BLaER1 treated with 17β-estradiol and CSF1 and Interleukin-3, amounts not matched to agents 10 nM and 100 nM (cell line): ENCODE measurements around the gene MAPKAPK3.
A peak's percentile ranks its signal among the peaks of the same experiment; 100 is the strongest.

Experiments
- H3K27ac ChIP-seq, 11 experiments: shearing (Covaris generic); formaldehyde crosslinking; 2 replicates each; pipeline ENCODE4 v1.8.1; 2022
- H3K27me3 ChIP-seq, 11 experiments: shearing (Covaris generic); formaldehyde crosslinking; 2 replicates each; pipeline ENCODE4 v1.8.1; 2022
- H3K36me3 ChIP-seq, 11 experiments: shearing (Covaris generic); formaldehyde crosslinking; 2 replicates each; pipeline ENCODE4 v1.8.1; 2022
- H3K4me1 ChIP-seq, 10 experiments: shearing (Covaris generic); formaldehyde crosslinking; 2 replicates each; pipeline ENCODE4 v1.8.1; 2022
- H3K4me2 ChIP-seq, 11 experiments: shearing (Covaris generic); formaldehyde crosslinking; 2 replicates each; pipeline ENCODE4 v1.8.1; 2022
- H3K4me3 ChIP-seq, 10 experiments: shearing (Covaris generic); formaldehyde crosslinking; 2 replicates each; pipeline ENCODE4 v1.8.1; 2022
- H3K9ac ChIP-seq, 11 experiments: shearing (Covaris generic); formaldehyde crosslinking; 2 replicates each; pipeline ENCODE4 v1.8.1; 2022
- H3K9me3 ChIP-seq, 11 experiments: shearing (Covaris generic); formaldehyde crosslinking; replicated peaks in 1 of 11; 2 replicates each; pipeline ENCODE4 v1.8.1; 2022
- H4K20me1 ChIP-seq, 11 experiments: shearing (Covaris generic); formaldehyde crosslinking; 2 replicates each; pipeline ENCODE4 v1.8.1; 2022
- Cebpa-rat ChIP-seq, 11 experiments: shearing (Covaris generic); IDR thresholded peaks; 2 replicates each; pipeline ENCODE4 v1.8.1; 2022

MAPKAPK3 gene

GRCh38 chr3:50611464-50612233 is 5.3 kb upstream of the MAPKAPK3 start, which contains the start of gene CISH:
Gene CISH, minus strand, starts transcription at chr3:50611774. Its CDS starts 124 bp downstream, at chr3:50611650.
- Histone ChIP-seq H3K27me3 (peaks cover 0 to 13% (median 0%) of the 10 kb centered on the region in 11 experiments; a peak in 3 of 22 replicates), H4K20me1 (peaks cover 5 to 48% (median 45%) of the 10 kb centered on the region in 11 experiments; a peak in 21 of 22 replicates), H3K4me2 (peak within 1 kb of the TSS; percentile 97 to 100 (median 100)), H3K27ac (peak within 1 kb of the TSS; percentile 81 to 95 (median 92)), H3K9me3 (no peaks in the 10 kb centered on the region), H3K9ac (peak within 1 kb of the TSS; percentile 88 to 95 (median 93)), H3K36me3 (peaks cover 10 to 41% (median 39%) of the 10 kb centered on the region in 11 experiments; a peak in 21 of 22 replicates), H3K4me3 (peak within 1 kb of the TSS; percentile 63 to 98 (median 87)), H3K4me1 (peaks cover 56 to 79% (median 77%) of the 10 kb centered on the region in 10 experiments)
- TF ChIP-seq Cebpa-rat (IDR thresholded peaks at IDR 0.05), result no peak

GRCh38 chr3:50612234-50612882 is 4.6 kb upstream of the MAPKAPK3 start:
- Histone ChIP-seq H3K36me3 (peaks cover 3 to 34% (median 32%) of the 10 kb centered on the region in 11 experiments; a peak in 21 of 22 replicates), H3K27me3 (peaks cover 0 to 13% (median 0%) of the 10 kb centered on the region in 11 experiments; a peak in 3 of 22 replicates), H3K4me3 (peak overlapping the region; percentile 63 to 98 (median 87)), H3K9me3 (no peaks in the 10 kb centered on the region), H3K9ac (peak overlapping the region; percentile 79 to 95 (median 93)), H3K4me1 (peaks cover 49 to 72% (median 70%) of the 10 kb centered on the region in 10 experiments), H4K20me1 (peaks cover 5 to 41% (median 38%) of the 10 kb centered on the region in 11 experiments; a peak in 21 of 22 replicates), H3K4me2 (peak overlapping the region; percentile 92 to 100 (median 99)), H3K27ac (peak overlapping the region; percentile 31 to 95 (median 90); a peak in 20 of 22 replicates)
- TF ChIP-seq Cebpa-rat (IDR thresholded peaks at IDR 0.05), result no peak

DNA sequence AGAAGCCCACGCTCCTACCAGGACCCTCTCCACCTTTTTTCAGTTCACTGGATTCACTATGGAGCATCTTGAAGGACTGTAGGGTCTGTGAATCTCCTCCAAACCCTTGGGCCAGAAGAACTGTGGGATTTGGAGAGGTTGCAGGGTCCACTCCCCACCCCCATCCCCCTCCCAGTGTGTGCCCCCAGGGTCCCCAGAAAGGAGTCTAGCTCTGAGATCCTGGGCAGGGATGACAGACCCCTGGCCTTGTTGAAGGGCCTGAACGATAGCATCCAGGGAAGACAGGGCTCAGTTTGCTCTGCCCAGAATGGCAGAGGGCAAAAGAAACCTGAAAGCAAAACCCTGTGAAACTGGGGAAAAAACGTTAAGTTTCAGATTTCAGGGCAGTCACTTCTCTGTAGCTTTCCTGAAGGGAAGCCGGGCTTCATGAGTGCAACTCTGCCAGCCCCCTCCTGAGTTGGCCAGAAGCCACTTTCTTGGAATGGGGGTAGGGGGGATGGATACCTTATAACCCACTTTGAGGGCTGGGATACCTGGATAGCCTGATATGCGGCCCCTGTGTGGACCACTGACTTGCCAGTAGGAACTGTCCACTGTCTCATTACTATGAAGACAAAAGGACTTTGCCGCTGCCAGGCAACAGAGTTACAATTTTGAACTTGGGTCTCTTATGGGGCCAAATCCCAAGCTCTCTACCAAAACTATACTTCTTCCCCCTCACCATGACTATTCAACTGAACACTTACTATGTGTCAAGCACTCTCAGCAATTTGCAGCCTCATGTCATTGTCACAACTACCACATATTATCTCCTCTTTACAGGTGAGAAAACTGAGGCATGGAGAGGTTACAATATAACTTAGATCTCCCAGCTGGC is 3.7 kb upstream of the MAPKAPK3 start:
- H3K27me3 ChIP-seq, result peaks cover 0 to 13% (median 0%) of the 10 kb centered on the region in 11 experiments; a peak in 3 of 22 replicates
- peaks cover 53 to 71% (median 68%) of the 10 kb centered on the region in 10 experiments for H3K4me1 ChIP-seq
- H3K36me3 ChIP-seq, result peaks cover 0 to 26% (median 23%) of the 10 kb centered on the region in 11 experiments; a peak in 20 of 22 replicates
- H3K4me2 ChIP-seq, result peak overlapping the region in 10 of 11 experiments; percentile 6 to 100 (median 95); a peak in 18 of 22 replicates
- H3K9ac ChIP-seq, result peak overlapping the region in 10 of 11 experiments; percentile 79 to 95 (median 93); a peak in 17 of 22 replicates
- H3K9me3 ChIP-seq, result no peaks in the 10 kb centered on the region
- no peak for TF ChIP-seq Cebpa-rat (IDR thresholded peaks at IDR 0.05)
- H3K27ac ChIP-seq, result peak overlapping the region in 7 of 11 experiments; percentile 63 to 95 (median 92); a peak in 9 of 22 replicates
- peaks cover 5 to 33% (median 30%) of the 10 kb centered on the region in 11 experiments; a peak in 21 of 22 replicates for H4K20me1 ChIP-seq
- peak overlapping the region in 7 of 10 experiments; percentile 86 to 98 (median 88); a peak in 13 of 20 replicates for H3K4me3 ChIP-seq

DNA sequence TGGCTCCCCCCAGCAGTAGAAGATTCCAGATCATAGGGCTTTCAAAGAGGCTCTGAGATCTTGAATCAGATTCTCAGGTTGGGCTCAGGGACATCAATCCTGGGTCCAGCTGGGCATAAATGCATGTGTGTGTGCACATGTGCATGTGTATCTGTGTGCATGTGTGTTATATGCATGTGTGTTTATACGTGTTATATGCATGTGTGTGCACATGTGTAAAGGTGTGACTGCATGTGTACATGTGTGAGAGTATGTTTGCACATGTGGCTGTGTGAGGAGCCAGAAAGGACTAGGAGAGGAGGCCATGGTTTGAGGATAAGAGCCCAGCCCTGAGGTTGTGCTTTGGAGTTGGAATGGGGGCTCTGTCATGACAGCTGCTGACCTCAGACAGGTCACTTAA is 1.8 kb upstream of the MAPKAPK3 start:
- H3K9ac ChIP-seq, result peak overlapping the region in 8 of 11 experiments; percentile 52 to 95 (median 75); a peak in 14 of 22 replicates
- peaks cover 0 to 16% (median 6%) of the 10 kb centered on the region in 11 experiments; a peak in 15 of 22 replicates for H3K36me3 ChIP-seq
- peaks cover 0 to 20% (median 10%) of the 10 kb centered on the region in 11 experiments; a peak in 15 of 22 replicates for H4K20me1 ChIP-seq
- peak overlapping the region in 6 of 11 experiments; percentile 33 to 96 (median 79); a peak in 10 of 22 replicates for H3K27ac ChIP-seq
- peaks cover 0 to 13% (median 0%) of the 10 kb centered on the region in 11 experiments; a peak in 3 of 22 replicates for H3K27me3 ChIP-seq
- peak overlapping the region in 3 of 10 experiments; percentile 82 to 94 (median 90); a peak in 4 of 20 replicates for H3K4me3 ChIP-seq
- no peaks in the 10 kb centered on the region for H3K9me3 ChIP-seq
- peak overlapping the region in 9 of 11 experiments; percentile 84 to 99 (median 94); a peak in 18 of 22 replicates for H3K4me2 ChIP-seq
- H3K4me1 ChIP-seq, result peaks cover 51 to 71% (median 68%) of the 10 kb centered on the region in 10 experiments
- TF ChIP-seq Cebpa-rat (IDR thresholded peaks at IDR 0.05), result no peak

- TF ChIP-seq Cebpa-rat (IDR thresholded peaks at IDR 0.05), result peak in 3 of 11 experiments; percentile 44 to 58 (median 50); a peak in 4 of 22 replicates
- Histone ChIP-seq H3K9me3 (no peaks in the 10 kb centered on the region), H3K4me2 (peak overlapping the region; percentile 84 to 99 (median 94)), H3K4me1 (peaks cover 56 to 76% (median 71%) of the 10 kb centered on the region in 10 experiments), H3K27ac (peak overlapping the region in 10 of 11 experiments; percentile 39 to 96 (median 79); a peak in 20 of 22 replicates), H3K27me3 (peaks cover 0 to 13% (median 0%) of the 10 kb centered on the region in 11 experiments; a peak in 3 of 22 replicates), H3K36me3 (peaks cover 0 to 22% (median 1%) of the 10 kb centered on the region in 11 experiments; a peak in 8 of 22 replicates), H4K20me1 (peaks cover 0 to 17% (median 1%) of the 10 kb centered on the region in 11 experiments; a peak in 8 of 22 replicates), H3K4me3 (peak overlapping the region; percentile 79 to 98 (median 94)), H3K9ac (peak overlapping the region; percentile 51 to 95 (median 72); a peak in 21 of 22 replicates)
Observed at GRCh38 chr3:50616003-50616769, 765 bp upstream of the MAPKAPK3 start.

DNA sequence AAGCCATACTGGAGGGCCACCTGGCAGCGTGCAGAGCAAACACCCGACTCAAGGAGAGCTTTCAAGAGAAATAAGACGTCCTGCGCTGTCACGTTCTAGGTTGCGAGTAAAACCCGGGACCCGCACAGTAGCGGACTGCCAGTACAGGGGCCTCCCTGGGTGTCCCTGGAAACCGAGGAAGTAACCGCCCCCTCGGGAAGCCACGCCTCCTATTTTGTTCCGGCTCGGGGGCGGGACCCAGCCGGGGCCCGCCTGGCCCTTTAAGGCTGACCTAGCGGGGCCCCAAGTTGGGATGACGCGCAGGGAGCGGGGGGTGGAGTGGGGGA is 218 bp upstream of the MAPKAPK3 start:
- H3K36me3 ChIP-seq, result peaks cover 0 to 28% (median 7%) of the 10 kb centered on the region in 11 experiments; a peak in 13 of 22 replicates
- peak overlapping the region; percentile 79 to 98 (median 94) for H3K4me3 ChIP-seq
- H3K4me2 ChIP-seq, result peak overlapping the region; percentile 84 to 99 (median 94)
- peaks cover 0 to 21% (median 0%) of the 10 kb centered on the region in 11 experiments; a peak in 6 of 22 replicates for H4K20me1 ChIP-seq
- H3K27ac ChIP-seq, result peak overlapping the region in 10 of 11 experiments; percentile 67 to 96 (median 92); a peak in 20 of 22 replicates
- H3K4me1 ChIP-seq, result peaks cover 58 to 82% (median 73%) of the 10 kb centered on the region in 10 experiments
- peaks cover 0 to 13% (median 0%) of the 10 kb centered on the region in 11 experiments; a peak in 3 of 22 replicates for H3K27me3 ChIP-seq
- TF ChIP-seq Cebpa-rat (IDR thresholded peaks at IDR 0.05), result no peak
- peak overlapping the region; percentile 51 to 97 (median 93); a peak in 21 of 22 replicates for H3K9ac ChIP-seq
- no peaks in the 10 kb centered on the region for H3K9me3 ChIP-seq
